GM12878 (cell line): Measurements from ENCODE around the gene APOO. TPM values are rescaled to one million over a fixed set of nuclear protein-coding genes. Genes with fewer than 3 reads are reported as not detected.

Source experiments
- ATAC-seq: fragments of 200-7000 bp; cut with Tn5 transposase; 3 replicates; pipeline ENCODE4 v1.9.1; 2020; ENCODE audit warnings: mild to moderate bottlenecking, moderate library complexity
- BruUV-seq: library from RNA; stranded (reverse); fragments of 400-500 nt; replicated peaks from 2 replicates; lab custom pipeline; 2021; lab: Mats Ljungman, UMichigan
- CTCF ChIA-PET: fragments of 300-600 bp; sonication (Branson Sonifier 250); formaldehyde crosslinking; extraction: SDS; loops from one replicate; lab custom pipeline; 2021; ENCODE audit warnings: inconsistent platforms; lab: Yijun Ruan, JAX
- POLR2A ChIA-PET: fragments of 350-600 bp; formaldehyde crosslinking; extraction: SDS; loops from one replicate; lab custom pipeline; 2021; ENCODE audit warnings: inconsistent platforms; lab: Charles Lee
- RAD21 ChIA-PET: fragments of 300-600 bp; sonication (Branson Sonifier 250); formaldehyde crosslinking; loops from one replicate; lab custom pipeline; 2023; ENCODE audit warnings: antibody characterized with exemption; ENCODE audit not compliant: unreplicated experiment; lab: Charles Lee
- SMC1A ChIA-PET: fragments of 300-600 bp; sonication (Branson Sonifier 250); formaldehyde crosslinking; loops from one replicate; lab custom pipeline; 2023; ENCODE audit not compliant: unreplicated experiment, uncharacterized antibody; lab: Charles Lee
- DNase-seq: peaks from one replicate; pipeline ENCODE4 v3.0.0-alpha.2; 2011; ENCODE audit warnings: low read depth, low spot score
- FAIRE-seq: peaks from 3 replicates; lab custom pipeline; 2011; peaks lifted over from hg19 to GRCh38; lab: Jason Lieb, UNC
- H2AFZ ChIP-seq: 2 replicates; pipeline ENCODE4 v1.6.0; 2011; ENCODE audit warnings: low read depth, low read length, control low read depth; ENCODE audit not compliant: control insufficient read depth
- H3K27ac ChIP-seq: 2 replicates; pipeline ENCODE4 v1.5.1; 2011; ENCODE audit warnings: control low read depth; ENCODE audit not compliant: control insufficient read depth, insufficient read depth
- H3K27me3 ChIP-seq, 2 experiments: replicated peaks in 1 of 2; 2 replicates each; pipeline versions ENCODE4 v1.6.0 to v1.6.1; 2011; ENCODE audit warnings: low read length in 1 of 2; ENCODE audit not compliant: control insufficient read depth in 2 of 2, insufficient read depth in 2 of 2
- H3K36me3 ChIP-seq, 2 experiments: 2 replicates each; pipeline ENCODE4 v1.5.1; 2011; ENCODE audit warnings: low read length in 1 of 2; ENCODE audit not compliant: control insufficient read depth in 2 of 2, insufficient read depth in 2 of 2
- H3K4me1 ChIP-seq: 2 replicates; pipeline ENCODE4 v1.6.1; 2011; ENCODE audit warnings: mild to moderate bottlenecking, low read length, moderate library complexity, mixed read lengths; ENCODE audit not compliant: control insufficient read depth, insufficient read depth
- H3K4me2 ChIP-seq: 2 replicates; pipeline ENCODE4 v1.6.0; 2011; ENCODE audit warnings: control low read depth; ENCODE audit not compliant: control insufficient read depth, insufficient read depth
- H3K4me3 ChIP-seq: fragments of 200-600 bp; sonication (generic); 2 replicates; pipeline ENCODE4 v1.5.1; 2016
- H3K79me2 ChIP-seq: 2 replicates; pipeline ENCODE4 v1.6.0; 2011; ENCODE audit warnings: low read length; ENCODE audit not compliant: control insufficient read depth, insufficient read depth
- H3K9ac ChIP-seq: 2 replicates; pipeline ENCODE4 v1.8.0; 2011; ENCODE audit warnings: low read length, control low read depth, mixed read lengths; ENCODE audit not compliant: control insufficient read depth, insufficient read depth
- H3K9me3 ChIP-seq: replicated peaks from 3 replicates; pipeline ENCODE4 v1.5.1; 2011; ENCODE audit warnings: mild to moderate bottlenecking, low read length; ENCODE audit not compliant: control insufficient read depth, insufficient read depth
- H4K20me1 ChIP-seq: 2 replicates; pipeline ENCODE4 v1.6.0; 2011; ENCODE audit not compliant: control insufficient read depth, insufficient read depth
- FOXK2 ChIP-seq: fragments of 450-650 bp; IDR thresholded peaks from 2 replicates; pipeline ENCODE4 v1.6.1; 2017; ENCODE audit warnings: mild to moderate bottlenecking, moderate library complexity
- NFIC ChIP-seq: IDR thresholded peaks from 2 replicates; pipeline ENCODE4 v1.6.1; 2012; ENCODE audit warnings: low read depth, mild to moderate bottlenecking, inconsistent platforms, low read length, moderate library complexity
- NFYB ChIP-seq: IDR thresholded peaks from 2 replicates; pipeline ENCODE4 v1.6.1; 2011; ENCODE audit warnings: low read depth, mild to moderate bottlenecking, low read length, improper control_type of control experiment, moderate library complexity; ENCODE audit not compliant: insufficient read depth
- POLR2AphosphoS5 ChIP-seq: IDR thresholded peaks from 2 replicates; pipeline ENCODE4 v1.6.1; 2011; ENCODE audit warnings: mild to moderate bottlenecking, low read length, inconsistent platforms
- SPI1 ChIP-seq: IDR thresholded peaks from 2 replicates; pipeline ENCODE4 v1.6.1; 2011; ENCODE audit warnings: low read depth, mild to moderate bottlenecking, low read length, moderate library complexity, borderline replicate concordance; ENCODE audit not compliant: insufficient read depth
- ZNF24 ChIP-seq: fragments of 450-650 bp; IDR thresholded peaks from 2 replicates; pipeline ENCODE4 v1.6.1; 2017; ENCODE audit warnings: antibody characterized with exemption, mild to moderate bottlenecking
- WGBS: methylation state at CpG from one replicate; pipeline ENCODE4 v1.1.6; 2016; ENCODE audit warnings: low lambda C conversion rate; ENCODE audit not compliant: insufficient replicate concordance, insufficient coverage; ENCODE audit errors: missing lambda C conversion rate; 5-methylcytosine and 5-hydroxymethylcytosine counted together
- in situ Hi-C: fragments of 300-500 bp; cut with MboI; formaldehyde crosslinking; loops from 9 replicates; pipeline ENCODE4 v1.14.3; 2018; ENCODE audit warnings: mixed read lengths
- intact Hi-C: fragments of 100-400 bp; cut with micrococcal nuclease; formaldehyde crosslinking; loops from one replicate; pipeline ENCODE4 v1.14.2; 2022; ENCODE audit not compliant: unreplicated experiment
- polyA plus RNA-seq, 11 experiments: library from polyadenylated mRNA; depleted of rRNA in 4 of 11; unstranded in 6 of 11; stranded (reverse) in 5 of 11; fragments of >200 nt; fragmentation: Nextera tagmentation in 4 of 11; fragmentation: Illumina TruSeq in 1 of 11; extraction: Ambion mirVana in 4 of 11; extraction: Trizol in 1 of 11; gene quantifications; 1 replicate in 1 of 11; 2 replicates in 10 of 11; pipeline versions ENCODE4 v1.2.1 to v1.2.3, GENCODE V29; 2011 to 2016; ENCODE audit warnings: inconsistent platforms in 2 of 11, missing spikeins in 2 of 11, low read depth in 1 of 11
- total RNA-seq, 4 experiments: library from RNA; depleted of rRNA in 3 of 4; stranded (reverse); fragments of >200 nt in 3 of 4; fragmentation: Illumina TruSeq in 1 of 4; extraction: Trizol in 1 of 4; gene quantifications; 2 replicates each; pipeline versions ENCODE4 v1.2.1 to v1.2.3, GENCODE V29; 2013 to 2021
- TF ChIP-seq, protein P1 (sequence below): IDR thresholded peaks from 2 replicates; pipeline ENCODE4 v1.6.1; 2012; ENCODE audit warnings: low read length, inconsistent platforms
- TF ChIP-seq, protein P2 (sequence below): IDR thresholded peaks from 2 replicates; pipeline ENCODE4 v1.6.1; 2012; ENCODE audit warnings: improper control_type of control experiment, low read depth, low read length; ENCODE audit not compliant: insufficient replicate concordance

APOO gene
- total and polyA plus RNA-seq, 10 of the 15 experiments (the other 5 are each of a cell fraction or from before 2014, with no cell fraction given) = 20.7 to 68.7 (median 35.5) TPM

DNA sequence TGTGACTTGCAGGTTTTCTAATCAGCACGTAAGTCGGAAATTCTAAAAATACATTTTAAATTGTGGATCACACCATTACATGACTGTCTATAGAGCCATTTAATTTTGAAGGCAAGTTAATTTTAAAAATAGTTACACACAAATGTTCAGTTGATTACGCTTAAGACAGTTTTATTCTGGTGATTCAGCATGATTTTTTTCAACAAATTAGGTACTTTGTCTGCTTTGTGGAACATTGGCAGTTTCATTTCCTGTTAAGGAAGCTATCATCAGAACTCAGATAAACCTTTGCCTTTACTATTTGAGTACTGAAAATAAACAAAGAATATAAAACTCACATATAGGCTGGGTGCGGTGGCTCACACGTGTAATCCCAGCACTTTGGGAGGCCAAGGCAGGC lies 105.3 kb downstream of the APOO start:
- Histone ChIP-seq H3K4me3 (no peak overlapping the region), H3K4me2 (no peak overlapping the region), H3K27ac (no peak overlapping the region), H2AFZ (no peak overlapping the region), H3K36me3 (no peaks in the 10 kb centered on the region), H4K20me1 (no peaks in the 10 kb centered on the region), H3K4me1 (no peaks in the 10 kb centered on the region), H3K9ac (no peak overlapping the region), H3K27me3 (no peaks in the 10 kb centered on the region), H3K9me3 (no peaks in the 10 kb centered on the region), H3K79me2 (no peaks in the 10 kb centered on the region)
- ATAC-seq (no peak; the same call in 2 of the 3 replicates), DNase-seq (no peak), FAIRE-seq (no peak)
- ChIA-PET RAD21 (no interaction called here), POLR2A (no interaction called here), SMC1A (no interaction called here), CTCF (interaction anchor here (1.4 kb wide), 1 partner anchor 105 kb away, joined by 3 read pairs; no protein-coding TSS in a partner anchor)
- TF ChIP-seq, protein P1, sequence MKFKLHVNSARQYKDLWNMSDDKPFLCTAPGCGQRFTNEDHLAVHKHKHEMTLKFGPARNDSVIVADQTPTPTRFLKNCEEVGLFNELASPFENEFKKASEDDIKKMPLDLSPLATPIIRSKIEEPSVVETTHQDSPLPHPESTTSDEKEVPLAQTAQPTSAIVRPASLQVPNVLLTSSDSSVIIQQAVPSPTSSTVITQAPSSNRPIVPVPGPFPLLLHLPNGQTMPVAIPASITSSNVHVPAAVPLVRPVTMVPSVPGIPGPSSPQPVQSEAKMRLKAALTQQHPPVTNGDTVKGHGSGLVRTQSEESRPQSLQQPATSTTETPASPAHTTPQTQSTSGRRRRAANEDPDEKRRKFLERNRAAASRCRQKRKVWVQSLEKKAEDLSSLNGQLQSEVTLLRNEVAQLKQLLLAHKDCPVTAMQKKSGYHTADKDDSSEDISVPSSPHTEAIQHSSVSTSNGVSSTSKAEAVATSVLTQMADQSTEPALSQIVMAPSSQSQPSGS = no peak
- peak; percentile 53; the same call in 1 of the 2 replicates for TF ChIP-seq SPI1
- 54% methylated on average over 5 of the region's 5 CpGs for WGBS
- BruUV-seq = no TSS peak
- in situ Hi-C loops = no loop called here
- intact Hi-C loops = no loop called here

DNA sequence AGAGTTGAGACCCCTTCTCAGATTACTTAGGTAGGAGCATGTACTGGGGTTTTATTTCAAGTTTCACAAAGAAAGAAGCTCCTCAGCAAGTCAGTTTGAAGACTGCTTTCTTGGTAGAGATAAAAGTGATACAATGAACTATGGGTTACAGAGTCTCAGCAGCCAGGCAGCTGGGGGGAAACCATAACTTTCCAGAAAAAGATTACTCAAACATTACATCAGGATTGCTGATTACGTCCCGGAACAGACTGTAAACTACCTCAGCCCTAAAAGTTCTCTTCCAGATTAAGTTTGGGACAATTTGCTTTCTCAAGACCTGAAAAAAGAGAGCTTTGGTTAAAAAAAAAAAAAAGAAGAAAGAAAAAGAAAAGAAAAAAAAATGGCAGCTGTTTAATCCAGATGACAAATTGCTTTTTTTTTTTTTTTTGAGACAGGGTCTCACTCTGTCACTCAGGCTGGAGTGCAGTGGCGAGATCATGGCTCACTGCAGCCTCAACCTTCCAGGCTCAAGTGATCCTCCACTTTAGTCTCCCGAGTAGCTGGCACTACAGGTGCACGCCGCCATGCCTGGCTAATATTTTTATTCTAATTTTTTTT lies 108.2 kb downstream of the APOO start:
- ChIA-PET RAD21 (no interaction called here), SMC1A (no interaction called here), POLR2A (no interaction called here)
- no peak overlapping the region for H3K4me3 ChIP-seq
- in situ Hi-C loops (no loop called here), intact Hi-C loops (no loop called here)
- no TSS peak for BruUV-seq
- no peak overlapping the region for H2AFZ ChIP-seq
- no peak overlapping the region for H3K27ac ChIP-seq
- H3K4me1 ChIP-seq = no peaks in the 10 kb centered on the region
- no peaks in the 10 kb centered on the region for H3K79me2 ChIP-seq
- H3K9me3 ChIP-seq = no peaks in the 10 kb centered on the region
- FAIRE-seq (no peak), DNase-seq (no peak)
- H3K36me3 ChIP-seq = no peaks in the 10 kb centered on the region
- no peak overlapping the region for H3K9ac ChIP-seq
- H4K20me1 ChIP-seq = no peaks in the 10 kb centered on the region
- H3K27me3 ChIP-seq = no peaks in the 10 kb centered on the region
- TF ChIP-seq ZNF24 (no peak), NFIC (no peak), FOXK2 (no peak), NFYB (no peak), POLR2AphosphoS5 (no peak)
- TF ChIP-seq, protein P2, sequence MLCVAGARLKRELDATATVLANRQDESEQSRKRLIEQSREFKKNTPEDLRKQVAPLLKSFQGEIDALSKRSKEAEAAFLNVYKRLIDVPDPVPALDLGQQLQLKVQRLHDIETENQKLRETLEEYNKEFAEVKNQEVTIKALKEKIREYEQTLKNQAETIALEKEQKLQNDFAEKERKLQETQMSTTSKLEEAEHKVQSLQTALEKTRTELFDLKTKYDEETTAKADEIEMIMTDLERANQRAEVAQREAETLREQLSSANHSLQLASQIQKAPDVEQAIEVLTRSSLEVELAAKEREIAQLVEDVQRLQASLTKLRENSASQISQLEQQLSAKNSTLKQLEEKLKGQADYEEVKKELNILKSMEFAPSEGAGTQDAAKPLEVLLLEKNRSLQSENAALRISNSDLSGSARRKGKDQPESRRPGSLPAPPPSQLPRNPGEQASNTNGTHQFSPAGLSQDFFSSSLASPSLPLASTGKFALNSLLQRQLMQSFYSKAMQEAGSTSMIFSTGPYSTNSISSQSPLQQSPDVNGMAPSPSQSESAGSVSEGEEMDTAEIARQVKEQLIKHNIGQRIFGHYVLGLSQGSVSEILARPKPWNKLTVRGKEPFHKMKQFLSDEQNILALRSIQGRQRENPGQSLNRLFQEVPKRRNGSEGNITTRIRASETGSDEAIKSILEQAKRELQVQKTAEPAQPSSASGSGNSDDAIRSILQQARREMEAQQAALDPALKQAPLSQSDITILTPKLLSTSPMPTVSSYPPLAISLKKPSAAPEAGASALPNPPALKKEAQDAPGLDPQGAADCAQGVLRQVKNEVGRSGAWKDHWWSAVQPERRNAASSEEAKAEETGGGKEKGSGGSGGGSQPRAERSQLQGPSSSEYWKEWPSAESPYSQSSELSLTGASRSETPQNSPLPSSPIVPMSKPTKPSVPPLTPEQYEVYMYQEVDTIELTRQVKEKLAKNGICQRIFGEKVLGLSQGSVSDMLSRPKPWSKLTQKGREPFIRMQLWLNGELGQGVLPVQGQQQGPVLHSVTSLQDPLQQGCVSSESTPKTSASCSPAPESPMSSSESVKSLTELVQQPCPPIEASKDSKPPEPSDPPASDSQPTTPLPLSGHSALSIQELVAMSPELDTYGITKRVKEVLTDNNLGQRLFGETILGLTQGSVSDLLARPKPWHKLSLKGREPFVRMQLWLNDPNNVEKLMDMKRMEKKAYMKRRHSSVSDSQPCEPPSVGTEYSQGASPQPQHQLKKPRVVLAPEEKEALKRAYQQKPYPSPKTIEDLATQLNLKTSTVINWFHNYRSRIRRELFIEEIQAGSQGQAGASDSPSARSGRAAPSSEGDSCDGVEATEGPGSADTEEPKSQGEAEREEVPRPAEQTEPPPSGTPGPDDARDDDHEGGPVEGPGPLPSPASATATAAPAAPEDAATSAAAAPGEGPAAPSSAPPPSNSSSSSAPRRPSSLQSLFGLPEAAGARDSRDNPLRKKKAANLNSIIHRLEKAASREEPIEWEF = no peak
- TF ChIP-seq, all 136 proteins: peak for 0
- H3K4me2 ChIP-seq = no peak overlapping the region
- CTCF ChIA-PET = interaction anchor here (0.6 kb wide), 2 partner anchors 12 to 53 kb away, joined by 3 to 4 read pairs; no protein-coding TSS in a partner anchor
- ATAC-seq = no peak
- WGBS = 61% methylated on average over 6 of the region's 6 CpGs
